NCI-H187 treated with DMSO at 0.1 percent for 48 hours (cell line): ENCODE data around the gene ZNF26.
A peak's percentile ranks its signal among the peaks of the same experiment; 100 is the strongest.
"Not testable (repeated sequence)": the region's sequence is repeated elsewhere in the genome, so short reads cannot be mapped to it uniquely, and the experiment has no call there.

ENCODE experiments used
- DNase-seq: peaks from one replicate; lab custom pipeline; 2025; lab: John Stamatoyannopoulos, UW

The ZNF26 gene

GRCh38 chr12:132956011-132956788, 30.0 kb upstream of the ZNF26 start, which contains the start of gene ZNF605:
TSS of gene ZNF605 (minus strand) at chr12:132956306. CDS start at chr12:132945635, 10,671 bp downstream.
- DNase-seq: no peak

- DNase-seq: not testable (repeated sequence)
These were observed 24.4 kb upstream of the ZNF26 start for GRCh38 chr12:132961790-132962189.

GRCh38 chr12:132963947-132964346, 22.2 kb upstream of the ZNF26 start:
- DNase-seq: not testable (repeated sequence)

DNA sequence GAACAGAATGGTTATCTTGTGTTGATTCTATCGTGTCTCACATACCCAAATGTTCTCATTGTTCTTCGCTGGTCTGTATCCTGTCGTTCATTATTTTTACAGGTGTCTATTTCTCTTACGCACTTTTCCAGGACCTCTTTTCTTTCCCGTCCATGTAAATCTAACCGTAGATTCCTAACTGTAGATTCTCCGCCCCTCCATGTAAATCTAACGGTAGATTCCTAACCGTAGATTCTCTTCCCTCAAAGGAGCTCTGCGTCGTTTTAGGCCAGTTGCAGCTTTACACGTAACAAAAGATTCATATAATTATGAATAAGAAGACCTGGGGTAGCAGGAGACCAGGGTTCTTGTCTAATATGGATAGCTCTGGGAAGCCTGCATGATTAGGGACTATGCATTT, 20.4 kb upstream of the ZNF26 start:
- no peak for DNase-seq

GRCh38 chr12:132966676-132967415, 19.3 kb upstream of the ZNF26 start:
- DNase-seq: no peak

DNA sequence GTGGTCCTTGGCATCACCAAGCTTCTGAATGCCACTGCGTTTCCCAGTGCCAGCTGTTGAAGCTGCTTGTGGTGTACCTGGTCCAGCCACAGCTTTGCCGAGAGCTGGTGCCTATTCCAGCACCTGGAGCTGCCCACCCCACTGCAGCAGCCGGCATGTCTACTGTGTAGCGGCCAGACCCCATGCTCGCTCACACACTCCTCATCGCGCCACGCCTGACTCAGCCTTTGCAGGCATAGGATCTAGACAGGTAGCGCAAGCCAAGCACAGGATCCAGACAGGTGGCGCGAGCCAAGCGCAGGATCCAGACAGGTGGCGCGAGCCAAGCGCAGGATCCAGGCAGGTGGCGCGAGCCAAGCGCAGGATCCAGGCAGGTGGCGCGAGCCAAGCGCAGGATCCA, 18.4 kb upstream of the ZNF26 start:
- DNase-seq: no peak

- DNase-seq: no peak
These were observed 13.8 kb upstream of the ZNF26 start for GRCh38 chr12:132972374-132972773.

DNA sequence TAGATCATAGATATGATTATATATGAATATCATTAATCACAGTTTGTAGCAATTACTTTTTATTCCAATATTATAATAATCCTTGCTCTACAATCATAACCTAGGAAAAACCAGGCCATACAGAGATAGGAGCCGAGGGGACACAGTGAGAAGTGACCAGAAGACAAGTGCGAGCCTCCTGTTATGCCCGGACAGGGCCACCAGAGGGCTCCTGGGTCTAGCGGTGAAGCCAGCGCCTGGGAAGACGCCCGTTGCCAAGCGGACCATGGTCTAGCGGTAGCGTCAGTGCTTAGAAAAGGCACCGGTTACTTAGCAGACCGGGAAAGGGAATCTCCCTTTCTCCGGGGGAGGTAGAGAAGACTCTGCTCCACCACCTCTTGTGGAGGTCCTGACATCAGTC, 9.3 kb upstream of the ZNF26 start:
- DNase-seq: not testable (repeated sequence)

DNA sequence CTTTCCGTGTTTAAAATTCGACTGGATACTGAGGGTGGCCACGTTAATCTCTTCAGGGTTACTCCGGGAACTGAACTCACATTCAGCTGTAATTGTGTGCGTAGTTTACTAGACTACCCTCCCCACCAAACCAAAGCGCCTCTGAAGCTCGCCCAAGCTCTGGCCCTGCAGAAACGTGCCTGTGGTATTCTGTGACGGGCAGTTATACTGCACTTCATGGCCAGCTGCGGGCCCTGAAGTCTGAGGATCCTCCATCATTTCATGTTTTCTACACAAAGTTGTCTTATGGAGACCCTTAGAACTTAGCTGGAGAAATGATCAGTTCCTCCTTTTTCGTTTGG, 688 bp downstream of the ZNF26 start:
- DNase-seq: no peak

DNA sequence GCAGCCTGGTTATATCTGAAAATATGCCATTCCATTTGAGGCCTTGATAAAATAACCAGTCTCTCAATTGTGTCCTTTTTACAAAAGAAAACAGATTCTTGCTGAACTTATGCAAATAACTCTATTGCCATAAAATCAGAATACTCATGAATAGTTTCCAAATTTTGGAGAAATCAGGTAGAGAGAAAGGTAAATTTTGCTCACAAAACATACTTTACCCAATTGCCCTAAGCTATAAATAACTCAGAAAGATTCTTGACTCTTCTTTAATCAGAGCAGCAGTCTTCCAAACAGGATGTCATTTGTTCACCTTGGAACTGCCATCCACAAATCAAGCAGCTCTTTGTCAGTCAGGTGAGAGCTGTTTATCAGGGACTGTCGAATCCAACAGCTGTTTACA, 12.6 kb downstream of the ZNF26 start:
- no peak for DNase-seq

- DNase-seq: no peak
These were observed 24.6 kb downstream of the ZNF26 start for GRCh38 chr12:133010657-133011297.

DNA sequence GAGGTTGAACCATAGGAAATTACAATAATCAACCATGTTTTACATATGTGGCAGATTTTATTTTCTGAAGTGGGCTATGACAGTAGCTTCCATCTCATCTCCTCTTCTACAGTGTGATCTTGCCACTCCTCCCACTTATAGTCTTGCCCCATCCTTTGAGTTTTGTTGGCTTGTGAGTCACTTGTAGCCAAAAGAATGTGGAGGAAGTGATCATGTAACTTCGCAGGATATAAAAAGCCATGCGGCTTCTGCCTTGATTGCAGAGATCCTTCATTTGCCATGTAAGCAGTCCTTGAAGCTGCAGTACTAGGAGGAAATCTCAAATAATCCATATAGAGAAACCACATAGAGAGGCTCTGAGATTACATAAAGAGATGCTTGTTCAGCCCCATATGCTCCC, 37.4 kb downstream of the ZNF26 start:
- no peak for DNase-seq

- DNase-seq: no peak
These were observed 40.8 kb downstream of the ZNF26 start for GRCh38 chr12:133026996-133027395.

DNA sequence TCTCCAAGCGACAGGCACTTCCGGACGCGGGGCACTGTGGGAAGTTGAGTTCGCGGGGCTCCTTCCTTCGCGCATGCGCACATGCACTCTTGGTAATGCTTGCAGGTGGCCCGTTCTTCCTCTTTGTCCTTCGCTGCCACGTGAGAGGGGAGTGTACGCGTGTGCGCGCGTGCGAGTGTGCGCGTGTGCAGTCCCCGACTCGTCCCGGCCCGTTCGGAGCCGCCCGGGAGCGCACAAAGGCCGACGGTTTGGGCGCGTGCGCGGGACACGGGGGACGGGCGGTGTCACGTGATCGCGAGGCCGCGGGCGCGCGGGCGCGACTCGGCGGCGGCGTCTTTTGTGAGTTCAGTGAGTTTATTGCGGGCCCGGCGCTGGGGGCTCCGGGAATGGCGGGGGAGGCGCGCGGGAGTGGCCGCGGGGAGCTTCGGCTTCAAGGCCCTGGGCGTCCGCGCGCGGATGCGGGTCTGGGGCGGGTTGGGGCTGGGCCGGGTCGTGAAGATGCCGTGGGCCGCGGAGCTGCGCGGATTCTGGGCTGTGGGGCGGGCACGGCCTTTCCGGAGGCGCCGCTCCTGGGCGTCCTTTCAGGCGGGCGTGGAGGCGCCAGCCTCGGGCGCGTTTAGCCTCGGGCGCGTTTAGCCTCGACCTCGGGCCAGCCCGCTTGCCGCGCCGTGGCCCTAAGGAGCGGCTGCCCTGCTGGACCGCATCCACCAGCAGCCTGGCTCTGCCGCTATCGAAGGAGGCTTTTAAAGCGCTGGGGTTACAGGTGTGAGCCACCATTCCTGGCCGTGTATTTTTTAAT, 51.2 kb downstream of the ZNF26 start, which contains the start of gene ZNF84:
Gene ZNF84 (plus strand): TSS at position 303 of the 799 bp plus-strand sequence. CDS start 3,959 bp downstream, outside the sequence.
- DNase-seq: peak; percentile 90

GRCh38 chr12:133038118-133038709, 52.0 kb downstream of the ZNF26 start:
- no peak for DNase-seq

DNA sequence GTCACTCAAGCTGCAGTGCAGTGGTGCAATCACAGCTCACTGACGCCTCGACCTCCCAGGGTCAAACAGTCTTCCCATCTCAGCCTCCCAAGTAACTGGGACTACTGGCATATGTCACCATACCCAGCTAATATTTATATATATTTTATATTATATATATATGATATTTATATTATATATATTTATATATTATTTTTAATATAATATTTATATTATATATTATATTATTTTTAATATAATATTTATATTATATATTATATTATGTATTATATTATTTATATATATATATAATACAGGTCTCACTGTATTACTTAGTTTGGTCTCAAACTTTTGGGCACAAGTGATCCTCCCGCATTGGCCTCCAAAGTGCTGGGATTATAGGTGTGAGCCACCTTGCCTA, 60.5 kb downstream of the ZNF26 start:
- no peak for DNase-seq

- DNase-seq: no peak
These were observed 71.3 kb downstream of the ZNF26 start for GRCh38 chr12:133057446-133057845.

- DNase-seq: no peak
These were observed 72.3 kb downstream of the ZNF26 start for GRCh38 chr12:133058203-133059113.

- no peak for DNase-seq
These were observed 75.8 kb downstream of the ZNF26 start for GRCh38 chr12:133061954-133062353.

DNA sequence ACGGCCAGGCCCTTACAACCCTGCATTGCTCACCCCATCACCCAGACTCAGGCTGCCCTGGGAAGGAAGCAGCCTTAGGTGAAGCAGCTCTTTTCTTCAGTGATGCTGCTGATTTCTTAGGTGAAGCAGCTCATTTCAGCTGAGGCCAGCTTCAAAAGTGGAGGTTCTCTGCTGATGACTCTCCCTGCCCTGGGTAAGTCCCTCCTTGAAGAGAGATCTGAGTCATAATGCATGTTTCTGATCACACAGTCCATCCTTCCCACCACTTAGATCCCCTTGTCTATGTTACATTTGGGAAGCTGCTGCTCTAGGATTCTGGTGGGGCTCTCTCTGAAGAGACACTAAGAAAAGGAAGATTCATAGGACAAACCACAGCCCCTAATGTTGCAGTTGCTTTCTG, 77.4 kb downstream of the ZNF26 start:
- DNase-seq: no peak

DNA sequence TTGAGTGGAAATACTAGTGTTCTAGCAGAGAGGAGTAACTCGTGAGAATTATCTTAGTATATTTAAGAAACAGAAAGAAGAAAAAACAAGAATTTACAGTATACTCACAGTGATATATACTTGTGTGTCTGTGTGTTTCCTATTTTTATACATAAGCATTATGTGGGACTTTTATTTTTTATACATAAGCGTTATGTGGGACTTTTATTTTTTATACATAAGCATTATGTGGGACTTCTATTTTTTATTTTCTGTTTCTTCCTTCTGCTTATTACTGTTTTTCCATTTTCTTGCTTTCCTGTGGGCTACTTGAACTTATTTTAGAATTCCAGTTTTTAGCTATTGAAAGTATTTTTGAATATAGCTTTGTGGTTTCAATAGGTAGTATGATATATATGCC, 87.7 kb downstream of the ZNF26 start:
- DNase-seq: no peak
